Breast epithelium (tissue), 4 donors: ENCODE measurements around the gene RNF220. TPM values are rescaled to one million over a fixed set of nuclear protein-coding genes. Genes with fewer than 3 reads are reported as not detected.
A peak's percentile ranks its signal among the peaks of the same experiment; 100 is the strongest.

Experiments used
- DNase-seq, 2 donors: peaks; one replicate each; pipeline ENCODE4 v3.0.0-alpha.2; 2019; ENCODE audit warnings: low spot score in 2 of 2
- H3K27ac ChIP-seq, 2 donors: fragments of 200-600 bp; sonication (generic) in 1 of 2; one replicate each; pipeline ENCODE4 v1.5.1; 2016 to 2019; ENCODE audit warnings: mild to moderate bottlenecking in 1 of 2
- H3K27me3 ChIP-seq, 2 donors: fragments of 200-600 bp; sonication (generic) in 1 of 2; one replicate each; pipeline versions ENCODE4 v1.5.1 to v1.6.0; 2017 to 2019; ENCODE audit warnings: control low read depth in 1 of 2, mild to moderate bottlenecking in 1 of 2
- H3K36me3 ChIP-seq: fragments of 200-600 bp; one replicate; pipeline ENCODE4 v1.5.1; 2019
- H3K4me1 ChIP-seq, 2 donors: fragments of 200-600 bp; sonication (generic); one replicate each; pipeline ENCODE4 v1.5.1; 2016 to 2019; ENCODE audit warnings: control low read depth in 1 of 2
- H3K4me3 ChIP-seq, 3 donors: fragments of 200-600 bp; sonication (generic); 1 replicate in 2 of 3; 2 replicates in 1 of 3; pipeline ENCODE4 v1.5.1; 2016 to 2019; ENCODE audit warnings: mild to moderate bottlenecking in 3 of 3, moderate library complexity in 2 of 3
- H3K9me3 ChIP-seq, 2 donors: fragments of 200-600 bp; sonication (generic) in 1 of 2; one replicate each; pipeline ENCODE4 v1.5.1; 2016 to 2019; ENCODE audit warnings: control low read depth in 1 of 2
- POLR2A ChIP-seq: fragments of 450-650 bp; IDR thresholded peaks from one replicate; pipeline ENCODE4 v1.6.1; 2016; ENCODE audit warnings: antibody characterized with exemption, mild to moderate bottlenecking, moderate library complexity
- POLR2AphosphoS5 ChIP-seq, 3 donors: sonication (generic); formaldehyde crosslinking; IDR thresholded peaks; one replicate each; pipeline ENCODE4 v1.6.1; 2017; ENCODE audit warnings: antibody characterized with exemption in 3 of 3
- intact Hi-C: fragments of 100-400 bp; cut with DNase I; formaldehyde crosslinking; loops from one replicate; pipeline ENCODE4 v1.15.1; 2023; ENCODE audit warnings: low total_unique reads
- total RNA-seq, 3 donors: library from RNA; depleted of rRNA; stranded (reverse); fragments of >200 nt; gene quantifications; one replicate each; pipeline ENCODE4 v1.1.0, GENCODE V29; 2016
- TF ChIP-seq, protein P1 (sequence below), 3 donors: fragments of 450-650 bp; IDR thresholded peaks; one replicate each; pipeline ENCODE4 v1.5.1; 2016 to 2017; ENCODE audit warnings: antibody characterized with exemption in 3 of 3, mild to moderate bottlenecking in 3 of 3, moderate library complexity in 3 of 3

The RNF220 gene
- total RNA-seq, 3 donors from 2014 or later, result 90.4 to 110 (median 93.4) TPM

- Histone ChIP-seq H3K36me3 (no peaks in the 10 kb centered on the region), H3K4me1 (no peaks in the 10 kb centered on the region), H3K9me3 (no peaks in the 10 kb centered on the region), H3K27ac (no peak overlapping the region), H3K4me3 (no peak overlapping the region), H3K27me3 (peaks cover 0 to 12% of the 10 kb centered on the region in 2 donors)
- DNase-seq, result no peak
- TF ChIP-seq POLR2A, result no peak
- TF ChIP-seq, protein P1, sequence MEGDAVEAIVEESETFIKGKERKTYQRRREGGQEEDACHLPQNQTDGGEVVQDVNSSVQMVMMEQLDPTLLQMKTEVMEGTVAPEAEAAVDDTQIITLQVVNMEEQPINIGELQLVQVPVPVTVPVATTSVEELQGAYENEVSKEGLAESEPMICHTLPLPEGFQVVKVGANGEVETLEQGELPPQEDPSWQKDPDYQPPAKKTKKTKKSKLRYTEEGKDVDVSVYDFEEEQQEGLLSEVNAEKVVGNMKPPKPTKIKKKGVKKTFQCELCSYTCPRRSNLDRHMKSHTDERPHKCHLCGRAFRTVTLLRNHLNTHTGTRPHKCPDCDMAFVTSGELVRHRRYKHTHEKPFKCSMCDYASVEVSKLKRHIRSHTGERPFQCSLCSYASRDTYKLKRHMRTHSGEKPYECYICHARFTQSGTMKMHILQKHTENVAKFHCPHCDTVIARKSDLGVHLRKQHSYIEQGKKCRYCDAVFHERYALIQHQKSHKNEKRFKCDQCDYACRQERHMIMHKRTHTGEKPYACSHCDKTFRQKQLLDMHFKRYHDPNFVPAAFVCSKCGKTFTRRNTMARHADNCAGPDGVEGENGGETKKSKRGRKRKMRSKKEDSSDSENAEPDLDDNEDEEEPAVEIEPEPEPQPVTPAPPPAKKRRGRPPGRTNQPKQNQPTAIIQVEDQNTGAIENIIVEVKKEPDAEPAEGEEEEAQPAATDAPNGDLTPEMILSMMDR (IDR thresholded peaks at IDR 0.05), result no peak
- TF ChIP-seq POLR2AphosphoS5 (IDR thresholded peaks at IDR 0.05), result no peak
- intact Hi-C loops, result no loop called here
Observed at GRCh38 chr1:44566281-44567046, 161.4 kb downstream of the RNF220 start.

DNA sequence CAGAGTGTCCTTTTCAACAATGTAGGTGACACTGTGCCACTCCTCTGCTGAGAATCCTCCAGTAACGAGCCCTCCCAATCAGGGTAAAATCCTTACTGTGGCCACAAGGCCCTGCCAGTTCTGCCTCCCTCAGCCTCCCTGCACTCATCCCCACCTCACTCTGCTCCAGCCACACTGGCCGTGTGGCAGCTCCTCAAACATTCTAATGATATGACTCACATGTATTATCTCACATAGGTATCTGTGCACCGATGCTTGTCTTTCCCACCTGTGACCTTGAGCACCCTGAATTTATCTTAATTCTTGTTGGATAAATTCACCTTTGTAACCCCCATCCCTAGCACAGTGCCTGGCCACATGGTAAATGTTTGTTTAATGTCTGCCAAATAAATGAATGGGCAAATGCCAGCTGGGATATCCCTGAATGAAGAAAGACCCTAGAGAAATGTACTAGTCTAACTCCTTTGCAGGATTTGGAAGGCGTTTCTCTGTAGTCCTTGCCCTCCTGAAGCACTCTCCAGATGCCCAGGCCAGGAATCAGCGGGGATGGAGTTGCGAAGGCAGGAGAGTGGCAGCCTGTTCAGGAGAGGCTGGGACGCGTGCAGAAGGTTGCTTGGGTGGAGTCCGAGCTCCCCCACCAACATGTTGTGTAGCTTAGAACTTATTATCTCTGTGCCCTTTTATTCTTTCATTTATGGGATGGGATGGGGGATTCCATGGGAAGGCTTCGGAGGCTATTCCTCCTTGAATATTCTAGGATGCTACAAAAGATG is 163.3 kb downstream of the RNF220 start:
- no peaks in the 10 kb centered on the region for H3K4me1 ChIP-seq
- no peaks in the 10 kb centered on the region for H3K36me3 ChIP-seq
- intact Hi-C loops, result no loop called here
- no peak overlapping the region for H3K27ac ChIP-seq
- DNase-seq, result no peak
- H3K9me3 ChIP-seq, result no peaks in the 10 kb centered on the region
- peaks cover 0 to 12% of the 10 kb centered on the region in 2 donors for H3K27me3 ChIP-seq
- TF ChIP-seq, protein P1 (IDR thresholded peaks at IDR 0.05), result no peak
- no peak for TF ChIP-seq POLR2AphosphoS5 (IDR thresholded peaks at IDR 0.05)
- TF ChIP-seq POLR2A, result no peak
- H3K4me3 ChIP-seq, result no peak overlapping the region

DNA sequence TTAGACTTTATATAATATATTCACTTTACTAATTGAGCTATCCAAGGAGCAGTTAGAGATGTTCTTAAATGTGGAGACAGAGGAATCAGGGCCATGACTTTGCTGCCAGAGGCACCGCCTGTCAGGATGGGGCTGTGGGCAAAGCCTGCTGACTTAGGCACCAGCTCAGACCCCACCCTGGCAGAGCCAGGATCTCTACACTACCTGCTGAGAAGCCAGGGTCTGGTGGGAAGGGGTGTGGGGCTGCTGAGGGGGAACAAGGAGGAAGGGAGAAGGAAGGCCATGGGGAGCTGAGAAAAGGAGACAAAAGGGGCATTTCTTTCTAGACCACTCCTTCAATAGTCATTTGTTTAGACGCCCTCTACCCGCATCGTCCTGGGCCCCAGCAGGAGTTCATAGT is 164.4 kb downstream of the RNF220 start:
- no peak overlapping the region for H3K4me3 ChIP-seq
- no peaks in the 10 kb centered on the region for H3K9me3 ChIP-seq
- H3K27me3 ChIP-seq, result peaks cover 0 to 12% of the 10 kb centered on the region in 2 donors
- no peaks in the 10 kb centered on the region for H3K4me1 ChIP-seq
- H3K27ac ChIP-seq, result no peak overlapping the region
- no peaks in the 10 kb centered on the region for H3K36me3 ChIP-seq
- intact Hi-C loops, result no loop called here
- TF ChIP-seq, protein P1 (IDR thresholded peaks at IDR 0.05), result no peak
- TF ChIP-seq POLR2A (no peak), POLR2AphosphoS5 (IDR thresholded peaks at IDR 0.05) (no peak)
- no peak for DNase-seq

- Histone ChIP-seq H3K36me3 (no peaks in the 10 kb centered on the region), H3K4me3 (no peak overlapping the region), H3K27me3 (no peaks in the 10 kb centered on the region), H3K4me1 (no peaks in the 10 kb centered on the region), H3K27ac (no peak overlapping the region), H3K9me3 (no peaks in the 10 kb centered on the region)
- intact Hi-C loops, result no loop called here
- no peak for DNase-seq
- TF ChIP-seq POLR2AphosphoS5 (IDR thresholded peaks at IDR 0.05) (no peak), POLR2A (no peak)
- TF ChIP-seq, protein P1 (IDR thresholded peaks at IDR 0.05), result peak in 1 of 3 donors; percentile 17
Observed at GRCh38 chr1:44571712-44572571, 166.9 kb downstream of the RNF220 start.
